AG08395 (cell line): ENCODE results near the gene DQX1.
A peak's percentile ranks its signal among the peaks of the same experiment; 100 is the strongest.
"Not testable (repeated sequence)": the region's sequence is repeated elsewhere in the genome, so short reads cannot be mapped to it uniquely, and the experiment has no call there.

Source experiments
- DNase-seq: peaks from one replicate; pipeline ENCODE4 v3.0.0; 2012; ENCODE audit warnings: mixed read lengths, low spot score

DQX1 gene

DNA sequence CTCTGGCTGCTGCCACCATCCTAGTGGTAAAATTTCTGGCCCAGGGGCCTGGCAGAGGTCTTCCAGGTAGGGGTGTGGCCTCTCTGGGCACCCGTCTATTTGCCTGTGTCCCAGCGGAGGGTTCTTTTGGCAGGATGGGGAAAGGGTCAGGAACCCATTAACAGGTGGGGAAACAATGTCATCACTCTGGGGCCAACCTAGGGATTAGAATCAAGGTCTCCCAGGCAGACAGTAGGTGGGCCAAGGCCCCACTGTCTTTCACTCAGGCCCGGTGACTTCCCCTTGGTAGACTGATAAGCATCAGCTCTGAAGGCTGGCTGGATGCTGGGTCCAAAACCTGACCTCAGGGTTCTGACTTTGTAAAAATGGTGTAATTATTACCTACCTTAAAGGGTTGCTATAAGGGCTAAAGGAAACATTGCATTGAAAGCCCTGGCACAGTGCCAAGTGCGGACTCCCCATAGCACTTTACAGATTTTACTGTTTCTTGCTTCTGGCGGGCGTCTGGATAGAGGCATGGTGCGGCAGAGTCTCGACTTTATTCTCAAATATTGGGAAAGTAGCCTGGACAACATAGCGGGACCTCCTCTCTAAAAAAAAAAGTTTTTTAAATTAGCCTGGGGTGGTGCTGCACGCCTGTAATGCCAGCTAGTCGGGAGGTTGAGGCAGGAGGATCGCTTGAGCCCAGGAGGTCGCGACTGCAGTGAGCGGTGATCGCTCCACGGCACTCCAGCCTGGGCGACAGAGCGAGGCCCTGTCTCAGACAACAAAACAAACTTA, 28.8 kb downstream of the DQX1 start:
- no peak for DNase-seq

- DNase-seq = no peak
Observed at GRCh38 chr2:74495440-74495839, 30.6 kb downstream of the DQX1 start.

GRCh38 chr2:74493546-74493945, 32.5 kb downstream of the DQX1 start:
- no peak for DNase-seq

- DNase-seq = no peak
Observed at GRCh38 chr2:74491648-74492544, 34.1 kb downstream of the DQX1 start.

DNA sequence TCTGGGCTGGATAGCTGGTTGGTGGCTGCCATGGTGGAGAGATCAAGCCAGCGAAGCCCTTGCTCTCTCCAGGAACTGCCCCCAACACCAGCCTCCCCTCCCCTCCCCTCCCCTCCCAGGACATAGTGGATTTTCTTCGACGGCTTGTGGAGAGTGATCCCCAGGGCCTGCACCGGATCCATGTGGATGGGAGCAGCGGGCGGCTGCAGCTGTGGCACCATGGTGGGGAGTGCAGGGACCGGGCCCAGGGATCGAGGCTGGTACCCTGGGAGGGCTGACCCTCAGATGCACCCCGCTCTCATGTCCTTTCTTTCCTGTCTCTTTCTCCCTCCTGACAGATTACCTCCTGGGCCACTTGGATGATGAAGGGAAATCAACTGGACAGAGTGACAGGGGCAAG, 36.1 kb downstream of the DQX1 start:
- no peak for DNase-seq

GRCh38 chr2:74488643-74489481, 37.2 kb downstream of the DQX1 start:
- no peak for DNase-seq

DNA sequence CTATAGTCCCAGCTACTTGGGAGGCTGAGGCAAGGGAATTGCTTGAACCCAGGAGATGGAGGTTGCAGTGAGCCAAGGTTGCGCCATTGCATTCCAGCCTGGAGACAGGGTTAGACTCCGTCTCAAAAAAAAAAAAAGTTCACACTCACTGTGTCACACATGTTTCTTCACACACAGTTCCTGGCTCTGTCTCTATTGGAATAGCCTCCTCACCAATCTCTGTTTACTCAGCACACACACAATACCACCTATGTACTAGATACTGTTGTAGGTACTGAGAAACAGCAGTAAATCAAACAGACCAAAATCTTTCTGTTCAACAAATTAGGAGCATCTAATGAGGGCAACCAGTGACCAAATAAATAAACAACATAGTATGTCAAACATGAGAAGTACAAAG, 39.9 kb downstream of the DQX1 start:
- no peak for DNase-seq

- DNase-seq = not testable (repeated sequence)
Observed at GRCh38 chr2:74483675-74484164, 42.3 kb downstream of the DQX1 start.

- DNase-seq = peak; percentile 94
Observed at GRCh38 chr2:74482801-74483674, 43.0 kb downstream of the DQX1 start, which contains the start of the genes CCDC142 and TTC31. Gene CCDC142 (minus strand): TSS chr2:74482998. CDS start chr2:74482837, 161 bp downstream. Gene TTC31 (plus strand): TSS chr2:74483081. CDS start chr2:74483096, 15 bp downstream.

- peak; percentile 31 for DNase-seq
Observed at GRCh38 chr2:74481961-74482800, 43.9 kb downstream of the DQX1 start.

DNA sequence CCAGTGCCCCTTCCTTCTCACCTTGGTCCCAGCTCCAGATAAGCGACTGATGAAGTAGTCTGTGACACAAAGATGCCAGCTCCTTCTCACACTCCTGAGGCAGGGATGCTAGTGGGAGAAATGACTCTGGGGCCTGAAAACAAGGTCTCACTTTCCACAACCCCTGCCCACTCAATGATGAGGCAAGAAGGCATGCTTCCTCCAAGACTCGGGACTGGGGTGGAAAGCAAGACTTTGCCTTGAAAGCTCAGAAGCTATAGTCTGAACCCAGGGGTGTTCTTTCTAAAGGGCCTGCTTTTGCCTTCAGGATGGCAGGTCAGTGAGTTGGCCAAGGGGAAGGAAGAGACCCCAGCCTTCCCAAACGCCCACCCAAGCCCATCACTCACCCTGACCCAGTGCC, 44.6 kb downstream of the DQX1 start:
- no peak for DNase-seq

- DNase-seq = no peak
Observed at GRCh38 chr2:74474899-74475298, 51.1 kb downstream of the DQX1 start.

GRCh38 chr2:74474481-74474880, 51.5 kb downstream of the DQX1 start:
- DNase-seq = no peak

DNA sequence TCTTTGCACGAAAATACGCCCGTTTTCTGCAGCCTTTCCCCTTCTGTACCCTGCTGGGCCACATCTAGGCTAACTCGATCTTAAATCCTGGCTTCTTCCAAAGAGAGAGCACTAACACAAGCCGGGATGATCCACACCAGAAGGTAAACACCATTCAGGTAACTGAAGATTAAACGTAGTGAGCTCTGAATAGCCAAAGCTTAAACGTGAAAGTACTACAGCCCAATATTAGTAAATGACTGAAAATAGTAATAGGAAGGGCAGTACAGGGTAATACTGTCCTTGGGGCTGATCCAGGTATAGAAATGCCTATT, 53.1 kb downstream of the DQX1 start:
- no peak for DNase-seq

DNA sequence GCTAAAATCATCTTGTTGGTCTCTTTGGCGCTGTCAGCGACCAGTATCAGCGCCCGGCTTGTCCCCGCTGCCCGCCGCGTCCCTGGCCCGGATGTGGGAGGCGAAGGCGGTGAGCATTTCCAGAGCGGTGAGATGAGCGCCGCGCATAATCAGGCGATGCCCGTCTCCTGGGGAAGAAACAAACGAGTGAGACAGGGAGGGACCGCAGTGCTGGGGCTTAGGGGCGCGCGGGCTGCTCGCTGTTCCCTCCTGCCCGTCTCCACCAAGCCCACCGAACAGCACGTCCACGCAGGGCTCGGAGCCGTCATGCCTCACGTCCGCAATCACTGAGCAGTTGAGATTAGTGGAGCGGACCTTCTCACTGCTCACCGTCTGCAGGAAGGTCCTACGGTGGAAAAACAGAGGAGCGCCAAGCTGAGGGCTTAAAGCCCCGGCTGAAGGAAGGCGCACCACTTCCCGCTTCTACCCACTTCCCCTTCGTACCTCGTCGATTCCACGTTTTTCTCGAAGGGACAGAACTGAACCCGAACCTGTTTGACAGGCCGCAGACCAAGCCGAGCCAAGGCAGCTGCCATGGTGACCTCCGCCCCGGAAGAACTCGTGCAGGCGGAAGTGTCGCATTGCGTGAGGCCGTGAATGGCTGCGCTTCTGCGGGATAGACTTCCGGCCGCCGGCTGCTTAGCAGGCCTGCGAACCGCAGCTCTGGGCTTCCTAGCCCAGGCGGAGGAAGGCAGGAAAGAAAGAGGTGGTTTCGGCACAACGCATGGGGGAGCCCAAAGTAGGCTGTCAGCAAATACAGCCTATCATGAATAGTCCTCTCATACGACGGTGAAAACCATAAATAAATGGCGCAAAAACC, 53.7 kb downstream of the DQX1 start, which contains the start of gene MRPL53:
Gene MRPL53 (minus strand): TSS at position 595 of the 859 bp plus-strand sequence. CDS start 20 bp downstream, at position 575.
- peak; percentile 83 for DNase-seq

DNA sequence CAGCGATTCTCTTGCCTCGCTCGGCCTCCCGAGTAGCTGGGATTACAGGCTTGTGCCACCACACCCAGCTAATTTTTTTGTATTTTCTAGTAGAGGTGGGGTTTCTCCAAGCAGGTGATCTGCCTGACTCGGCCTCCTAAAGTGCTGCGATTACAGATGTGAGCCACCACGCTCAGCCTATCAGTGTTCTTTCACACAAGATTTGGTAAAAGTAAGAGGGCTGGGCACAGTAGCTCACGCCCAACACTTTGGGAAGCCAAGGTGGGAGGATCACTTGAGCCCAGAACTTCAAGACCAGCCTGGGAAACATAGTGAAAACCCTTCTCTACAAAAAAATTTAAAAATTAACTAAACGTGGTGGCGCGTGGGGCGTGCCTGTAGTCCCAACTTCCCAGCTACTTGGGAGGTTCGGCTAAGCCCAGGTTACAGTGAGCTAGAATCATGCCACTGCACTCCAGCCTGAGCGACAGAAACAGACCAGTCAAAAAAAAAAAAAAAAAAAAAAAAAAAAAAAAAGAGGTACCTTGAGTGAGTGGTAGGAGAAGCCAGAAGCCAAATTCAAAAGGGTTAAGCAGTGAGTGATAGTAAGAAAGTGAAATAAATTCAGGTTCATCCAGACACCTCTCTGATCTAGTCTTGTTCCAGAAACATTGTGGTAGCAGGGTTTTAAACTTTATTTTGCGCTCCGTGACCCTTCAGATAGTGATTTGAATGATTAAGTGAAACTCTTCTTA, 54.5 kb downstream of the DQX1 start:
- DNase-seq = no peak

DNA sequence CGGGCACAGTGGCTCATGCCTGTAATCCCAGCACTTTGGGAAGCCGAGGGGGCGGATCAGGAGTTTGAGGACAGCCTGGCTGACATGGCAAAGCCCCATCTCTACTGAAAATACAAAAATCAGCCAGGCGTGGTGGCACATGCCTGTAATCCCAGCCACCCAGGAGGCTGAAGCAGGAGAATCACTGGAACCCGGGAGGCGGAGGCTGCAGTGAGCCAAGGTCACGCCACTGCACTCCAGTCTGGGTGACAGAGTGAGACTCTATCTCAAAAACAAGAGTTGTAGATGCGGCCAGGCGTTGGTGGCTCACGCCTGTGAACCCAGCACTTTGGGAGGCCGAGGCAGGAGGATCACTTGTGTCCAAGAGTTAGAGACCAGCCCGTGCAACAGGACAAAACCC, 55.3 kb downstream of the DQX1 start:
- DNase-seq = not testable (repeated sequence)
